K562 (cell line): ENCODE results near the gene ARF1. TPM values are rescaled to one million over a fixed set of nuclear protein-coding genes. Genes with fewer than 3 reads are reported as not detected.

Experiments
- HMG20B ChIP-seq: fragments of 250-450 bp; sonication (Bioruptor Pico); IDR thresholded peaks from 2 replicates; pipeline ENCODE4 v1.5.0; 2021; ENCODE audit warnings: mild to moderate bottlenecking
- MYBL2 ChIP-seq, 2 experiments: fragments of 450-650 bp in 1 of 2; sonication (generic) in 1 of 2; formaldehyde crosslinking in 1 of 2; IDR thresholded peaks; 2 replicates each; pipeline versions ENCODE4 v1.6.1 to v1.8.1; 2017 to 2022; ENCODE audit warnings: borderline replicate concordance in 1 of 2, inconsistent platforms in 1 of 2, low read depth in 1 of 2, mild to moderate bottlenecking in 1 of 2, missing genetic modification reagents in 1 of 2, moderate library complexity in 1 of 2
- PCBP2 ChIP-seq: fragments of 200-400 bp; formaldehyde crosslinking; IDR thresholded peaks from 2 replicates; pipeline ENCODE4 v1.6.1; 2018; ENCODE audit warnings: low read length, low read depth, mild to moderate bottlenecking, moderate library complexity; ENCODE audit not compliant: poor library complexity, severe bottlenecking
- PREB ChIP-seq: sonication (generic); formaldehyde crosslinking; IDR thresholded peaks from 2 replicates; pipeline ENCODE4 v1.8.1; 2023; ENCODE audit warnings: mild to moderate bottlenecking, missing genetic modification reagents
- PTBP1 ChIP-seq: fragments of 200-400 bp; formaldehyde crosslinking; IDR thresholded peaks from 2 replicates; pipeline ENCODE4 v1.6.1; 2017; ENCODE audit warnings: low read depth, low read length
- ZNF407 ChIP-seq: fragments of 450-650 bp; IDR thresholded peaks from 2 replicates; pipeline ENCODE4 v1.6.1; 2016; ENCODE audit warnings: low read depth
- ZNF740 ChIP-seq, 3 experiments: fragments of 200-800 bp in 1 of 3; sonication (Bioruptor generic) in 1 of 3; sonication (generic) in 1 of 3; formaldehyde crosslinking in 1 of 3; IDR thresholded peaks; 2 replicates each; pipeline versions ENCODE4 v1.6.1 to v1.8.0; 2016 to 2022; ENCODE audit warnings: mild to moderate bottlenecking in 2 of 3, missing compliant biosample characterization in 2 of 3, missing genetic modification characterization in 2 of 3, missing genetic modification reagents in 1 of 3
- polyA plus RNA-seq, 8 experiments: library from polyadenylated mRNA; depleted of rRNA in 4 of 8; stranded (reverse) in 5 of 8; unstranded in 3 of 8; fragments of >200 nt; fragmentation: Nextera tagmentation in 2 of 8; fragmentation: Illumina TruSeq in 1 of 8; extraction: Ambion mirVana in 2 of 8; extraction: Trizol in 1 of 8; gene quantifications; 2 replicates each; pipeline versions ENCODE4 v1.2.1 to v1.2.3, GENCODE V29; 2011 to 2014; ENCODE audit warnings: inconsistent platforms in 1 of 8, missing spikeins in 1 of 8
- total RNA-seq, 7 experiments: library from RNA; depleted of rRNA in 6 of 7; stranded (reverse); fragments of >200 nt in 6 of 7; fragmentation: Illumina TruSeq in 2 of 7; extraction: Trizol in 2 of 7; gene quantifications; 2 replicates each; pipeline versions ENCODE4 v1.2.1 to v1.2.3, GENCODE V29; 2011 to 2021; ENCODE audit warnings: low replicate concordance in 1 of 7

Gene ARF1
- total and polyA plus RNA-seq, 9 of the 15 experiments (the other 6 are each of a cell fraction or from before 2014, with no cell fraction given), result 69.8 to 593 (median 325) TPM

GRCh38 chr1:228043281-228043848 lies 39.1 kb upstream of the ARF1 start (continued):
- TF ChIP-seq ZNF407 (no peak), PTBP1 (no peak), PREB (no peak), PCBP2 (no peak), HMG20B (CRISPR knock-in tag) (no peak), ZNF740 (CRISPR knock-in tag; IDR thresholded peaks at IDR 0.05) (no peak), ZNF740 (tag; IDR thresholded peaks at IDR 0.05) (no peak), MYBL2 (IDR thresholded peaks at IDR 0.05; ENCODE audit: low read depth) (no peak), MYBL2 (CRISPR knock-in tag; IDR thresholded peaks at IDR 0.05; ENCODE audit: borderline replicate concordance) (no peak)
